Activated naive CD8-positive, alpha-beta T cell treated with anti-CD3 and anti-CD28 coated beads, Interleukin-2, amount 10 ng/mL, durations not matched to agents 7 days and 5 days (primary cell): ENCODE measurements around the gene SLTM. TPM values are rescaled to one million over a fixed set of nuclear protein-coding genes. Genes with fewer than 3 reads are reported as not detected.
"Not testable (repeated sequence)": the region's sequence is repeated elsewhere in the genome, so short reads cannot be mapped to it uniquely, and the experiment has no call there.

Experiments
- ATAC-seq: fragments of 150-1000 bp; cut with Tn5 transposase; one replicate; pipeline ENCODE4 v1.10.0; 2021; ENCODE audit warnings: low read depth, moderate library complexity
- POLR2A ChIA-PET: fragments of 350-600 bp; sonication (Branson Sonifier 250); formaldehyde crosslinking; loops from one replicate; lab custom pipeline; 2021; ENCODE audit warnings: antibody characterized with exemption; lab: Charles Lee
- DNase-seq: peaks from one replicate; pipeline ENCODE4 v3.0.0; 2021
- H3K27ac Mint-ChIP-seq: one replicate; pipeline ENCODE4 v1.8.0; 2022; ENCODE audit warnings: mild to moderate bottlenecking, mixed read lengths
- H3K27me3 Mint-ChIP-seq: one replicate; pipeline ENCODE4 v1.8.0; 2022; ENCODE audit warnings: mild to moderate bottlenecking, moderate library complexity, mixed read lengths
- H3K36me3 Mint-ChIP-seq: one replicate; pipeline ENCODE4 v1.8.0; 2021; ENCODE audit warnings: mild to moderate bottlenecking, mixed read lengths
- H3K4me1 Mint-ChIP-seq: one replicate; pipeline ENCODE4 v1.8.0; 2021; ENCODE audit warnings: mixed read lengths
- H3K4me3 Mint-ChIP-seq: one replicate; pipeline ENCODE4 v1.8.0; 2022; ENCODE audit warnings: mild to moderate bottlenecking, moderate library complexity, mixed read lengths
- H3K9me3 Mint-ChIP-seq: one replicate; pipeline ENCODE4 v1.8.0; 2021; ENCODE audit warnings: mixed read lengths
- total RNA-seq, 2 experiments: library from RNA; stranded (reverse); gene quantifications; one replicate each; pipeline ENCODE4 v1.2.3, GENCODE V29; 2021

Gene SLTM
- total RNA-seq, 2 experiments from 2014 or later: 130 TPM

DNA sequence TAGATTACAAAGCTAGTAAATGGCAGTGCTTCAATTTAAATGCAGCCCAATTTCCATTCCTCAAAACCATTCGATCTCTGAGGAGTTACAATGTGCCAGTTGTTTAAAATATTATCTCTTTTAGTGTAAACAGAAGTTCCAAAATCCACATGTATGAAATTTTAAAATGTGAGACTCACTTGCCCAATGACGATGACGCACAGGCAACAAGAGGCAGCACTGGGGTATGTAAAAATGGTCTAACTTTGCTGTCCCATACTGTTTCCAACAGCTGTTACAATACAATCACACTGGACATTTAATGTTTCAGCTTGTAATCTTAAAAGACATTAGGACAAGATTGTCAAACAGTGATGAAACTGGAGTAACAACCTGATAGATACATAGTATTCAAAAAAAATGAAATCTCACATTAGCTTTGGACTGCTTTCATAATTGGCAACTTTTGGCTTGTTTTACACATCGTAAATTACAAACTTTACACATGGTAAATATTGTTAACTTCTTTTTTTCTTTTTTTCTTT is 12.2 kb downstream of the SLTM start:
- H3K4me3 Mint-ChIP-seq: no peak overlapping the region
- H3K27me3 Mint-ChIP-seq: no peaks in the 10 kb centered on the region
- no peak for ATAC-seq
- H3K27ac Mint-ChIP-seq: no peak overlapping the region
- no peak for DNase-seq
- H3K9me3 Mint-ChIP-seq: no peaks in the 10 kb centered on the region
- peaks cover 20% of the 10 kb centered on the region for H3K36me3 Mint-ChIP-seq
- POLR2A ChIA-PET: interaction anchor here (0.6 kb wide), 1 partner anchor 47 kb away, joined by 5 read pairs; no protein-coding TSS in a partner anchor
- peaks cover 18% of the 10 kb centered on the region for H3K4me1 Mint-ChIP-seq

- DNase-seq, H3K27me3 Mint-ChIP-seq, H3K27ac Mint-ChIP-seq, H3K4me3 Mint-ChIP-seq, POLR2A ChIA-PET, H3K9me3 Mint-ChIP-seq, ATAC-seq: not testable (repeated sequence)
- Mint-ChIP-seq H3K4me1 (peaks cover 20% of the 10 kb centered on the region), H3K36me3 (peaks cover 19% of the 10 kb centered on the region)
Measured at GRCh38 chr15:58920447-58920846, 13.0 kb downstream of the SLTM start.

GRCh38 chr15:58919232-58919631 is 14.2 kb downstream of the SLTM start:
- no peak overlapping the region for H3K27ac Mint-ChIP-seq
- DNase-seq (no peak), ATAC-seq (no peak)
- no peak overlapping the region for H3K4me3 Mint-ChIP-seq
- H3K4me1 Mint-ChIP-seq: peaks cover 21% of the 10 kb centered on the region
- H3K9me3 Mint-ChIP-seq: no peaks in the 10 kb centered on the region
- no peaks in the 10 kb centered on the region for H3K27me3 Mint-ChIP-seq
- POLR2A ChIA-PET: no interaction called here
- peaks cover 26% of the 10 kb centered on the region for H3K36me3 Mint-ChIP-seq

- DNase-seq (no peak), ATAC-seq (no peak)
- H3K36me3 Mint-ChIP-seq: peaks cover 31% of the 10 kb centered on the region
- H3K27ac Mint-ChIP-seq: no peak overlapping the region
- no peak overlapping the region for H3K4me3 Mint-ChIP-seq
- H3K9me3 Mint-ChIP-seq: no peaks in the 10 kb centered on the region
- POLR2A ChIA-PET: interaction anchor here (0.7 kb wide), 1 partner anchor 37 kb away, joined by 3 read pairs; no protein-coding TSS in a partner anchor
- peaks cover 17% of the 10 kb centered on the region for H3K4me1 Mint-ChIP-seq
- no peaks in the 10 kb centered on the region for H3K27me3 Mint-ChIP-seq
Measured at GRCh38 chr15:58918239-58918638, 15.2 kb downstream of the SLTM start.

DNA sequence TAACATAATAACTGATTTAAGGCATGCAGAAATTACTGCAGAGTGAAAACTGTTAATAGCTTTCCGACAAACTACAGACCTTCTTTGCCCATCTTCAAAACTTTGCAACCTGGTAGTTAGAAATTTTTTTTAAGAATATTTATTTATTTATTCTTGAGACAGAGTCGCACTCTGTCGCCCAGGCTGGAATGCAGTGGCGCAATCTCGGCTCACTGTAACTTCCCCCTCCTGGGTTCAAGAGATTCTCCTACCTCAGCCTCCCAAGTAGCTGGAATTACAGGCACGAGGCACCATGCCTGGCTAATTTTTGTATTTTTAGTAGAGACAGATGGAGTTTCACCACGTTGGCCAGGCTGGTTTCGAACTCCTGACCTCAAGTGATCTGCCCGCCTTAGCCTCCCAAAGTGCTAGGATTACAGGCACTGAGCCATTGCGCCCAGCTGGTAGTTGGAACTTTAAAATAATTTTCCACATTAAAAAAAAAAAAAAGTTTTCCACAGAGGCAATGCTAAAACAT is 15.8 kb downstream of the SLTM start:
- H3K9me3 Mint-ChIP-seq, H3K27ac Mint-ChIP-seq, H3K27me3 Mint-ChIP-seq, H3K4me3 Mint-ChIP-seq, ATAC-seq, DNase-seq: not testable (repeated sequence)
- H3K4me1 Mint-ChIP-seq: peaks cover 12% of the 10 kb centered on the region
- peaks cover 31% of the 10 kb centered on the region for H3K36me3 Mint-ChIP-seq
- POLR2A ChIA-PET: interaction anchor here (0.7 kb wide), 1 partner anchor 36 kb away, joined by 3 read pairs; no protein-coding TSS in a partner anchor

- POLR2A ChIA-PET: no interaction called here
- Mint-ChIP-seq H3K27ac (no peak overlapping the region), H3K9me3 (no peaks in the 10 kb centered on the region), H3K4me3 (no peak overlapping the region), H3K27me3 (no peaks in the 10 kb centered on the region), H3K4me1 (peaks cover 12% of the 10 kb centered on the region), H3K36me3 (peaks cover 36% of the 10 kb centered on the region)
- ATAC-seq (no peak), DNase-seq (no peak)
Measured at GRCh38 chr15:58916962-58917361, 16.5 kb downstream of the SLTM start.

GRCh38 chr15:58910456-58910855 is 23.0 kb downstream of the SLTM start:
- POLR2A ChIA-PET: interaction anchor here (0.6 to 0.7 kb wide), 3 partner anchors 73 to 1053 kb away, joined by 3 to 5 read pairs (median 4); no protein-coding TSS in a partner anchor
- DNase-seq (no peak), ATAC-seq (no peak)
- no peak overlapping the region for H3K27ac Mint-ChIP-seq
- no peaks in the 10 kb centered on the region for H3K27me3 Mint-ChIP-seq
- peaks cover 50% of the 10 kb centered on the region for H3K36me3 Mint-ChIP-seq
- H3K4me1 Mint-ChIP-seq: peaks cover 25% of the 10 kb centered on the region
- no peak overlapping the region for H3K4me3 Mint-ChIP-seq
- H3K9me3 Mint-ChIP-seq: no peaks in the 10 kb centered on the region

DNA sequence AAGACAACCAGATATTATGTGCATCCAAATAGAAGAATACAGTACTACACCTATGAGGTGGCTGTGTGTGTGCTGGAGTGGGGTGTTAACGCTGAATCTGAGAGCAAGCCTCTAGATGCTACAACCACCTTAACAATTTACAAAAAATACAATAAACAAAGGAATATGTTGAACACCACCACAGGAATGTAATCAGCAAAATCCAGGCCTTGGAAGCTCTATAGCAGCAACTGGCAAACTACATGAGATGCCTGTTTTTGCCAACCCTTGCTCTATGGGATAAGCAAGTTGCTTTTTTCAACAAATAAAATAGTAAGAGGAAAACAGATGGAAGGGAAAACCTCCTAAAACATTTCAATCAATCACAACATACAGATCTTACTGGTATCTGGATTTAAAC is 23.9 kb downstream of the SLTM start:
- no peaks in the 10 kb centered on the region for H3K27me3 Mint-ChIP-seq
- POLR2A ChIA-PET: no interaction called here
- H3K4me3 Mint-ChIP-seq: no peak overlapping the region
- H3K27ac Mint-ChIP-seq: no peak overlapping the region
- peaks cover 25% of the 10 kb centered on the region for H3K4me1 Mint-ChIP-seq
- DNase-seq (no peak), ATAC-seq (no peak)
- H3K36me3 Mint-ChIP-seq: peaks cover 47% of the 10 kb centered on the region
- no peaks in the 10 kb centered on the region for H3K9me3 Mint-ChIP-seq

- POLR2A ChIA-PET: no interaction called here
Measured at GRCh38 chr15:58908550-58909309, 24.7 kb downstream of the SLTM start.

GRCh38 chr15:58900631-58901030 is 32.8 kb downstream of the SLTM start:
- Mint-ChIP-seq H3K9me3 (no peaks in the 10 kb centered on the region), H3K4me3 (no peak overlapping the region), H3K27ac (no peak overlapping the region), H3K27me3 (no peaks in the 10 kb centered on the region), H3K36me3 (peaks cover 10% of the 10 kb centered on the region), H3K4me1 (peaks cover 1% of the 10 kb centered on the region)
- ATAC-seq (no peak), DNase-seq (no peak)
- POLR2A ChIA-PET: no interaction called here

More at GRCh38 chr15:58908550-58909309, 24.7 kb downstream of the SLTM start:
- no peak for ATAC-seq
- H3K36me3 Mint-ChIP-seq: peaks cover 39% of the 10 kb centered on the region
- DNase-seq: no peak
- H3K27me3 Mint-ChIP-seq: no peaks in the 10 kb centered on the region
- no peak overlapping the region for H3K4me3 Mint-ChIP-seq
- H3K27ac Mint-ChIP-seq: peak overlapping the region; percentile 61
- no peaks in the 10 kb centered on the region for H3K9me3 Mint-ChIP-seq
- H3K4me1 Mint-ChIP-seq: peaks cover 23% of the 10 kb centered on the region

GRCh38 chr15:58898150-58898680 is 35.3 kb downstream of the SLTM start:
- H3K36me3 Mint-ChIP-seq: peaks cover 20% of the 10 kb centered on the region
- no peaks in the 10 kb centered on the region for H3K27me3 Mint-ChIP-seq
- DNase-seq (no peak), ATAC-seq (no peak)
- no peak overlapping the region for H3K4me3 Mint-ChIP-seq
- no peak overlapping the region for H3K27ac Mint-ChIP-seq
- POLR2A ChIA-PET: no interaction called here
- peaks cover 1% of the 10 kb centered on the region for H3K4me1 Mint-ChIP-seq
- no peaks in the 10 kb centered on the region for H3K9me3 Mint-ChIP-seq

- POLR2A ChIA-PET: no interaction called here
- DNase-seq (no peak), ATAC-seq (no peak)
- Mint-ChIP-seq H3K4me1 (peaks cover 2% of the 10 kb centered on the region), H3K36me3 (peaks cover 47% of the 10 kb centered on the region), H3K4me3 (no peak overlapping the region), H3K27me3 (no peaks in the 10 kb centered on the region), H3K27ac (no peak overlapping the region), H3K9me3 (no peaks in the 10 kb centered on the region)
Measured at GRCh38 chr15:58889363-58889762, 44.1 kb downstream of the SLTM start.

DNA sequence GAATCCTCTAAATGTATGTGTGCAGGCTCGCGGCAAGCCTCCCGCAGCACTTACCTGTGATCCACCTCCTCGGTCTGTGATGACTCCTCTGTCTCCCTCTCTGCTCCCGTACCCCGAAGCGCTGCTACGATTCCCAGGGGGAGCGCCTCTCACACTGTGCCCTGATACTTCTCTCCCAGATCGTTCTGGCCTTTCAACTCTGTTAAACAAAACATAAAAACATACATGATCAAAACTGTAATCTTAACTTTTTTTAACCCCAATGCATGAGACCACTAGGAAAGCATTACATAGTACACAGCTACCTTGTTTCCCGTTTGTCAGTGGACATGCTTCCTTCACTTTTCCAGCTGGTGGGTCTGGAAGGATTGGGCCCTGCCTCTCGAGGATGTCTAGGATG is 46.6 kb downstream of the SLTM start:
- Mint-ChIP-seq H3K27me3 (no peaks in the 10 kb centered on the region), H3K4me3 (no peak overlapping the region), H3K9me3 (no peaks in the 10 kb centered on the region), H3K4me1 (peaks cover 4% of the 10 kb centered on the region), H3K27ac (peak overlapping the region; percentile 13), H3K36me3 (peaks cover 54% of the 10 kb centered on the region)
- POLR2A ChIA-PET: no interaction called here
- no peak for ATAC-seq
- no peak for DNase-seq
